ENCODE data around the gene HLA-DRB1.

- TF ChIP-seq, protein P1, sequence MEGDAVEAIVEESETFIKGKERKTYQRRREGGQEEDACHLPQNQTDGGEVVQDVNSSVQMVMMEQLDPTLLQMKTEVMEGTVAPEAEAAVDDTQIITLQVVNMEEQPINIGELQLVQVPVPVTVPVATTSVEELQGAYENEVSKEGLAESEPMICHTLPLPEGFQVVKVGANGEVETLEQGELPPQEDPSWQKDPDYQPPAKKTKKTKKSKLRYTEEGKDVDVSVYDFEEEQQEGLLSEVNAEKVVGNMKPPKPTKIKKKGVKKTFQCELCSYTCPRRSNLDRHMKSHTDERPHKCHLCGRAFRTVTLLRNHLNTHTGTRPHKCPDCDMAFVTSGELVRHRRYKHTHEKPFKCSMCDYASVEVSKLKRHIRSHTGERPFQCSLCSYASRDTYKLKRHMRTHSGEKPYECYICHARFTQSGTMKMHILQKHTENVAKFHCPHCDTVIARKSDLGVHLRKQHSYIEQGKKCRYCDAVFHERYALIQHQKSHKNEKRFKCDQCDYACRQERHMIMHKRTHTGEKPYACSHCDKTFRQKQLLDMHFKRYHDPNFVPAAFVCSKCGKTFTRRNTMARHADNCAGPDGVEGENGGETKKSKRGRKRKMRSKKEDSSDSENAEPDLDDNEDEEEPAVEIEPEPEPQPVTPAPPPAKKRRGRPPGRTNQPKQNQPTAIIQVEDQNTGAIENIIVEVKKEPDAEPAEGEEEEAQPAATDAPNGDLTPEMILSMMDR (IDR thresholded peaks at IDR 0.05): no peak
- no peak for TF ChIP-seq EP300 (IDR thresholded peaks at IDR 0.05)
- TF ChIP-seq POLR2A (IDR thresholded peaks at IDR 0.05): no peak
Observed at GRCh38 chr6:32637883-32638282, 48.2 kb upstream of the HLA-DRB1 start.
